HG03045 (cell line): ENCODE results near the gene NCK1.
"Not testable (repeated sequence)": the region's sequence is repeated elsewhere in the genome, so short reads cannot be mapped to it uniquely, and the experiment has no call there.

Experiments used
- ATAC-seq: cut with Tn5 transposase; IDR thresholded peaks from one replicate; pipeline ENCODE4 v1.9.1; 2021; ENCODE audit warnings: mild to moderate bottlenecking, moderate library complexity; ENCODE audit not compliant: unreplicated experiment

NCK1 gene

GRCh38 chr3:136942803-136943202 is 80.8 kb downstream of the NCK1 start:
- no peak for ATAC-seq

DNA sequence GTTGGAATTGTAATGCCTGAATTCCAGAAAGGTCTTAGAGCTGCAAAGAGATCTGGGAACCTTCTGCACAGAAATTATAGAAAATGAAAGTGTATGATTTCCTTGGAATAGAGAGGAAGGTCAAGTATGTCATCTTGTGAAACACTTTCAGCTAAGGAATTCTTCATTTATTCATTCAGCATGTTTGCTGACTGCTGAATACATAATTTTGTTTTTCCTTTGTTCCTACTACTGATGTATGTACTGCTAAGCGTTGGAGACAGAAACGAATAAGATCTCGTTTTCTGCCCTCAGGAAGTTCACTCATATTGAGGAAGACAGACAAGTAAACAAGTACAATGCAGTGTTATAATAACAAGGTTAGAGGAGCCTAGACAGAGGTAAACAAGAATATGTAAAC is 81.4 kb downstream of the NCK1 start:
- ATAC-seq: no peak

DNA sequence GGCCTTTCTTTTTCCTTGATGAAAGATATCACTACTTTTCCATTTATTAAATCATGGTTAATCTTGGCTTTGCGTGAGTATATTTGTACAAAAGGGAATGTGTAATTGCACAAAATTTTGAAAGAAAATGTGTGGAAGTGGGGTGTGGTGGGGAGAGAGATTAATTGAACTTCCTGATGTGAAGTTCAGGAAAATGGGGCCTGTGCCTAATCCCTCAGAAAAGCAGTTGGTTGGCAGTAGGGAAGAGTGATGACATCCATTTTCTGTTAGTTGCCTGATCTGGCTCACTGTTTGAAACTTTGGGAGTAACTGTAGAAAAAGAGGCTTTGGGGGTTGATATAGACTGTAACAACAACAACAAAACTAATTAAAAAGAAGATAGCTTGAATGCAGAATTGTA is 85.0 kb downstream of the NCK1 start:
- ATAC-seq: no peak

- ATAC-seq: no peak
Measured at GRCh38 chr3:136947477-136947876, 85.5 kb downstream of the NCK1 start.

DNA sequence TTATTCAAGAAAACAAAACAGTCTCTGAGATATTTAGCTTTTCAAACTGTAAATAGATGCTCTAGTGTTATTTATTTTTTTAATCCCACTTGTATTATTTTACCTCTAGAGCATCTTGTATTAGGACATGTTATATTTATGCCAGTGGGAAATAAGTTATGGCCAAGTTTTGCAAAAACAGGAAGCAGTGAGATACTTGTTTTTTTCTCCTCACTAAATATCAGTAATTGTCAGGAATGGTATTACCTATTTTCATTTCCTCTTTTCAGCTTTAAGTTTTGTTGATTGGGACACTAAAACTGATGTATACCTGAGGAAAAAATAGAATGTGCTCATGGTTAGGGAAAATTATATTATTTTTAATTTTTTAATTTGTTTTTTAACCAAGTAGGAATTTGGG is 87.1 kb downstream of the NCK1 start:
- no peak for ATAC-seq

DNA sequence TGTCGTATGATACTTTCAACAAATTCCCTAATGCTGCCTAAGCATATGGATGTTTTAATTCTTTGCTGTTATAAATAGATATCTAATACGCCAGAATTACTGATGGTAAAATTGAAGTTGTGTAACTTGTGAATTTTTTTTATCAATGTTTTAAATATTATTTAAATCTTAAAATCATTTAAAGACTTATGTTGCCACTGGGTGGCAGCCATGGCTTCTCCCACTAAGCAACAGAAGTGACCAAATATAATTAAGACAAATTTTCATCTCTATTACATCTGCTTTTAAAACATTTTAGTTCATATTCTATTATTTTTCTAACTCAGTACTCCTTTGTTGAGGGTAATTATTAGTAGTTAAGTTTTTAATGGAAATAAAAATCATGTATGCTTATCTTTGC is 87.7 kb downstream of the NCK1 start:
- no peak for ATAC-seq

GRCh38 chr3:136950623-136951022 is 88.6 kb downstream of the NCK1 start:
- no peak for ATAC-seq

DNA sequence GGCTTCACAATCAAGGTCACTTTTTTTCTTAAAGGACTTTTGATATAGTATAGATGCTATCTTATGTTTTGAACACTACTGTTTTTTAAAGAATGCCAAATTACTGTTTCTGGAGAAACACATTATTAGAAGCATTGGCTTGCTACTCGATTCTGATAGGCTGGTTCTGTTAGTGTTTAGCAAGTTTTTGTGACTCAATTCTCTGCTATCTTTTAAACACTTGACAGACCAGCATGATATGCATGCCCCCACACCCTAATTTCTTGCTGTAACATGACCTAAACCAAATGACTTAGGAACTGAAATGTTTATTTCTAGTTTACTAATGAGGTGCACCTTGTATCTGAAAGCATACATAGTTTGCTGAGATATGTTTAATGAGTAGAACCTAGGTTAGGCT is 90.3 kb downstream of the NCK1 start:
- no peak for ATAC-seq

DNA sequence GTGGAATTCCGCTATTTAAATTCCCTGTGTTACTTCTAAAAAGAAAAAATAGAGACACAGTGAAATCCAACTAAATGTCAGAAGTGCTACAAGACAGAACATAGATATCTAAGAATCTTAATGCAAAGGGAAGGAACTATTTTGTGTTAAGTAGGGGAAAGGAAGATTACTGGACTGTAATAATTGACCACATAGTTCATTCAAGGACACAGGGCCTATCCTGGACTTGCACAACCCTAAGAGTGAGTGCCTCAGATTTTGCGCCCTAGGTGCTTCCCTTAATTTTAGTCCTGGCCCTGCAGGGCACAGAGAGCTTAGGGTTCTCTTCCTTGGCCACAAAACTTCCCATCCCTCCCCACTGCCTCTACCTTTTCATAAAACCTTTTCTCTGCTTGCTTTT is 92.2 kb downstream of the NCK1 start:
- no peak for ATAC-seq

- no peak for ATAC-seq
Measured at GRCh38 chr3:136954980-136955780, 93.2 kb downstream of the NCK1 start.

DNA sequence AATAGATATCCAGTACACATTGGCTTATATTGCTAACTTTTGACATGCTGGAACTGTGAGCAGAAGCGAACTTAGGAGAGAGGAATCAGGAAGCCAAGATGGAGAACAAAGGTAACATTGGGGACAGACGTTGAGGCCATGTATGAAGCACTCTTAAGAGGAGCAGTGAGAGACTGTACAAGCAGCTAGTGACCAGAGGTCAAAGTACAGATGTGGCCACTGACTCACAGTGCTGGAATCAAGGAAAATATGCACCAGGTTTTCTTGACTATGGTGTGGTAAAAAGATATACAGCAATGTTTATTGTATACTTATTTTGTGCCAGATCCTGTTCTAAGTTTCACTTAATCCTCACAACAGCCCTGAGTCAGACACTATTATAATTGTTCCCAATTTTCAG is 93.8 kb downstream of the NCK1 start:
- no peak for ATAC-seq

DNA sequence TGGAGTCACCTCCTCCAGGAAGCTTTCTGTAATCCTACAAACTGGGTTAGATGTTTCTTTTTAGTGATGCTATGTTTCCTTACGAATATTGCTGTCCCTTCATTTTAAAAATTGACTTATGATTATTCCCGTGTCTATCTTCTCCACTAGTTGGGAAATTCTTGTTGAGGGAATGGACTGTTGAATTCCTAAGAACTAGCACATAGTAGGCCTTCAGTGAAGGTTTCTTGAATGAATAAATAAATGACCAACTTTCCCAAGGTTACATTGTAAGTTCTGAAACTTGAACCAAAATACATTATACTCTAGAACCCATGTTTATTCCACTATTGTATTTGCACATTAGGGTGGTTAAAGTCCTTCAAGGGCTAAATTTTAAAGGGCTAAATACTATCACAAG is 95.0 kb downstream of the NCK1 start:
- no peak for ATAC-seq

DNA sequence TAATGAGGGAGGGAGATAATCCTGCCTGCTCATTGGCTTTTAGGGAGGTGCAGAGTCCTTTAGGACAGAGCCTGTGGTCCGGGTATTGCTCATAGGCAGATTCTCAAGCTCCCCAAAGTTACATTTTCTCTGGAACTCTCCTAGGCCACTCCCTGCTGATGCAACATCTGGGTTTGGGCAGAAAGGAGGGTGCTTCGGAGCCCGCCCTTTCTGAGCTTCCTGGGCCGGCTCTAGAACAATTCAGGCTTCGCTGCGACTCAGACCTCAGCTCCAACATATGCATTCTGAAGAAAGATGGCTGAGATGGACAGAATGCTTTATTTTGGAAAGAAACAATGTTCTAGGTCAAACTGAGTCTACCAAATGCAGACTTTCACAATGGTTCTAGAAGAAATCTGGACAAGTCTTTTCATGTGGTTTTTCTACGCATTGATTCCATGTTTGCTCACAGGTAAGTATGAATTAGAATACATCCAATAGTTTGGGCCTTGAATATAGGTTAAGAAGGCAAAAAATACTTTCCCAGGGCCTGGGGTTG is 95.8 kb downstream of the NCK1 start, which contains the start of gene IL20RB:
TSS of gene IL20RB (plus strand) at position 233 of the 538 bp plus-strand sequence. CDS start at position 364, 131 bp downstream.
- no peak for ATAC-seq

DNA sequence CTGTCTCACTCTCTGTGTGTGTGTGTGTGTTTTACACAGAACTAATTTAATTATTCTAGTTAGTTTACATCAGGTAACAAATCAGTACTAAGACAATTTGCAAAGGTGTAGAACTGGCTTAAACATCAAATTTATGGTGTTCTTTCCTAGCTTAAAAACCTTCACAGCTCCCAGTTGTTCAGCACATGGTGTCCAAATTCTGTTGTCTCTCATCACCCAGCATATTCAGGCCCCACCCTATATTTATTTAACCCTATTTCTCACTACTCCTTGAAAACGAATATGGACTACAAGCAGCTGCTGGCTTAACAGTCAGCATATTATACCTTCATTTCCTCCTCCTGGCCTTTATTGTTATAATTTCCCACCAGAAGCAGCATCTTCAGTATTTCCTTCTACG is 96.9 kb downstream of the NCK1 start:
- ATAC-seq: no peak

DNA sequence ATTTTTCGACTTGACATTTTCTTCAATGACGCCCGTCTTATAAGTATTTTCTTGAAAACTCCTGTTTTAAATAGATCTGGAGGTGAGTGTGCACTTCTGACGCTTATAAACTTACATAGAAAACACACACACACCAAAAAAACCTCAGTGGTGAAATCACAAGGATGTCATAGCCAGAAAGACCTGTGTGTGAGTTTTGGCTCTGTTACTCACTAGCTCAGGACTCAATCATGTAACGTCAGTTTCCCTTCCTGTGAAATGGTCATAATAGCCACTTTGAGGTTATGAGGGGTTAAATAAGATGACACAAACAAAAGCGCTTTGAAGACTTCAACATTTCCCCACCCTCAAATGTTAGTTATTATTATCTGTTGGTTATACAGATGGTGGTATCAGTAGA is 97.6 kb downstream of the NCK1 start:
- ATAC-seq: no peak

DNA sequence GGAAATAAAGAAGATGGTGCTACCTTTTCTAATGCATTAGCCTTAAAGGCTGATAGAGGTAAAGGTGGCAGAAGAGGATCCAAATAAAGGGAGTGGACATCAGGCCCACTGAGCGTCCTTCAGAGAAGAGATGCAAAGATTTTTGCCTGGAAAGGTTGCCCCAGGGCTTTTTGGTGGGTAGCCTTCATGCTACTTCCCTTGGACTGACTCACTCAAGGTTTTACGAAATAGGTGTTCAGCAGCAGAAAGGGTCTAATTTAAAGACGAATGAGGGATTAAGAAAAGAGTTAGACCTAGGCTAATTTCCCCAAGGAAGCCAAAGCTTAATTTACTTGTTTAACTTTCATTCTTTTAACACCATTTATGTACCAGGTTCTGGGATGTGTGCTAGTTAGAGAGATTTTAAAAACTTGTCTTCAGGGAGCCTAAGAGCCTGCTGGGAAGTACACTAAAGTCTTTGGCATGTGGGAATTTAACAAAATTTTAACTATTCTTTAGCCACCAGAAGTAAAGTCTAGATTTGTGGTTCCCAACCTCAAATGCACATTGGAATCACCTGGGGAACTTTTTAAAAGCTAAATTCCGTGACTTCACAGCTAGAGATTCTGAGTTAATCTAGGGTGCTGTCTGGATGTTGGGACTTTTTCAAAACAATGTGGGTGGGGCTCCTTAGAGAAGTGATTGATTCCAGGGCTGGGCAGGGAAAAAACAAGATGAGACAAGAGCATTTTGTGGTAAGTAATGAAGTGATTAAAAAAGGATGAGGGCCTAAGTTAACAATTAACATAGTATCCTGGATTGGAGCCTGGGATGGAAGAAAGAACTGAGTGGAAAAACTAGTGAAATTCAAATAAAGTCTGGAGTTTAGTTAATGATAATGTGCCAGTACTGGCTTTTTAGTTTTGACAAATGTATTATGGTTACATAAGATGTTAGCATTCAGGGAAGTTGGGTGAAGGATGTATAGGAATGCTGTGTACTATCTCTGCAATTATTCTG is 99.1 kb downstream of the NCK1 start:
- ATAC-seq: no peak

GRCh38 chr3:136962927-136963326 is 100.9 kb downstream of the NCK1 start:
- ATAC-seq: no peak

DNA sequence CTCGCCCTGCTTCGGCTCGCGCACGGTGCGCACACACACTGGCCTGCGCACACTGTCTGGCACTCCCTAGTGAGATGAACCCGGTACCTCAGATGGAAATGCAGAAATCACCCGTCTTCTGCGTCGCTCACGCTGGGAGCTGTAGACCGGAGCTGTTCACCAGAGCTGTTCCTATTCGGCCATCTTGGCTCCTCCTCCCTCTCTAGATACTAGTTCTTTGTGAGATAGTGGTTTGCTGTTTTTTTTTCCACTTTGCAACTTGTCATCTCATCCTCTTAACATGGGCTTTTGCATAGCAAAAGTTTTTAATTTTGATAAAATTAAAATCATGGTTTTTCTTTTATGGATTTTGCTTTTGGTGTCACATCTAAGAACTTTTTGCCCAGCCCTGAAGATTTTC is 107.5 kb downstream of the NCK1 start:
- not testable (repeated sequence) for ATAC-seq

- no peak for ATAC-seq
Measured at GRCh38 chr3:136973352-136973751, 111.3 kb downstream of the NCK1 start.

GRCh38 chr3:136974670-136975069 is 112.7 kb downstream of the NCK1 start:
- no peak for ATAC-seq

GRCh38 chr3:136979204-136979603 is 117.2 kb downstream of the NCK1 start:
- ATAC-seq: no peak

- no peak for ATAC-seq
Measured at GRCh38 chr3:136979684-136980083, 117.7 kb downstream of the NCK1 start.
